ENCODE results near the gene ATP10B.

DNA sequence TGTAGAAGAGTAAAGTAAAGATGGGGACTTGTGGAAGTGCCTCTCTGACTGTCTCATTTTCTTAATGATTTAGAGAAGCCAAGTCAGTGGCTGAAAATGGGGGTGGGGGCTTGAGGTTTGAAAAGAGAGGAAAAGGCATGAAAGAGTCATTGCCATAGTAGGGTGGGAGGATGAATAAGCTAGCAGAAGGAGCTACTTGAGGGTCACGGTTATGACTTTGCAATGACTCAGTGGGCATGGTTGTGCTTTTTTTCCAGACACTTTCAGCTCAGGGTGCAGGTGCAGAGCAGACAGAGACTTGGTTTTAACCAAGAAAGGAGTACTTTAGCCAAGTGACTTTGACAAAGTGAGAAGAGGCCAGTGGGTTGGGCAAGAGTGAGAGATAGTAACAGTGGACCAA lies 312.6 kb downstream of the ATP10B start:
- no peak for TF ChIP-seq CTCF (IDR thresholded peaks at IDR 0.05; ENCODE audit: control extremely low read depth in 1 of 3, insufficient read depth in 1 of 3, low read depth in 1 of 3, low read length in 3 of 3)
- no peak for TF ChIP-seq EZH2 (IDR thresholded peaks at IDR 0.05; ENCODE audit: low read depth, low read length, severe bottlenecking)
- TF ChIP-seq KDM1A (IDR thresholded peaks at IDR 0.05; ENCODE audit: borderline replicate concordance, low read length), result no peak
- TF ChIP-seq GTF2F1 (IDR thresholded peaks at IDR 0.05; ENCODE audit: borderline replicate concordance, low read depth, low read length), result no peak
- no peak for TF ChIP-seq SP1 (IDR thresholded peaks at IDR 0.05; ENCODE audit: low read depth, low read length)
- no peak for TF ChIP-seq BRCA1 (IDR thresholded peaks at IDR 0.05; ENCODE audit: low read depth, low read length)
- no peak for TF ChIP-seq RNF2 (IDR thresholded peaks at IDR 0.05; ENCODE audit: borderline replicate concordance, low read depth, low read length, missing control alignments, poor library complexity, severe bottlenecking)
- no peak for TF ChIP-seq RFX5 (IDR thresholded peaks at IDR 0.05; ENCODE audit: borderline replicate concordance, low read depth, low read length)
- TF ChIP-seq POLR2A (IDR thresholded peaks at IDR 0.05; ENCODE audit: control extremely low read depth in 1 of 2, low read depth in 2 of 2, low read length in 2 of 2), result no peak
- TF ChIP-seq, protein P1, sequence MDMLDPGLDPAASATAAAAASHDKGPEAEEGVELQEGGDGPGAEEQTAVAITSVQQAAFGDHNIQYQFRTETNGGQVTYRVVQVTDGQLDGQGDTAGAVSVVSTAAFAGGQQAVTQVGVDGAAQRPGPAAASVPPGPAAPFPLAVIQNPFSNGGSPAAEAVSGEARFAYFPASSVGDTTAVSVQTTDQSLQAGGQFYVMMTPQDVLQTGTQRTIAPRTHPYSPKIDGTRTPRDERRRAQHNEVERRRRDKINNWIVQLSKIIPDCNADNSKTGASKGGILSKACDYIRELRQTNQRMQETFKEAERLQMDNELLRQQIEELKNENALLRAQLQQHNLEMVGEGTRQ (IDR thresholded peaks at IDR 0.05; ENCODE audit: low read length), result no peak
- TF ChIP-seq CBX5 (IDR thresholded peaks at IDR 0.05; ENCODE audit: low read depth, low read length), result no peak
- TF ChIP-seq PHF8 (conservative IDR thresholded peaks at IDR 0.05; ENCODE audit: low read depth, low read length), result no peak

Data from H1 (cell line).